Right forelimb (tissue), 1 donor: ENCODE results near the gene ADAMTS2.

Experiments used
- DNase-seq: peaks from one replicate; pipeline ENCODE4 v3.0.0-alpha.2; 2018

ADAMTS2 gene

GRCh38 chr5:179212870-179213269 is 132.4 kb downstream of the ADAMTS2 start:
- DNase-seq = no peak

DNA sequence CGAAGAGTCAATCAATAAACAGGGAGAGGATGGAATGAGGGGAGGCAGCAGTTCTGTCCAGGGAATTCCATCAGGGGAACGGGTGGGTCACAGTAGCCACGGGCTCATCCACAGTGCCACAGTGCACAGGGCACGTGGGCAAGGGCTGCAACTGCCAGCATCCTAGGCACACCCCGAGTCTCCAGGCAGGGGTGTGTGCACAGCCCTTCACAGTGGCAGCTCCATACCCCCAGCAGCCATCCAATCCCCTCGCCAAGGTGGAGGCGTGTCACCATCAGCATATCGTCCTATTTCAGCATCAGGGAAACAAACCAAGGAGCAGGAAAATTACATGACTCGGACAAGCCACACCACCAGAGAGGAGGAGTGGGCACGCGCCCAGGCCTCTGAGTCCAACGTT is 133.6 kb downstream of the ADAMTS2 start:
- no peak for DNase-seq

DNA sequence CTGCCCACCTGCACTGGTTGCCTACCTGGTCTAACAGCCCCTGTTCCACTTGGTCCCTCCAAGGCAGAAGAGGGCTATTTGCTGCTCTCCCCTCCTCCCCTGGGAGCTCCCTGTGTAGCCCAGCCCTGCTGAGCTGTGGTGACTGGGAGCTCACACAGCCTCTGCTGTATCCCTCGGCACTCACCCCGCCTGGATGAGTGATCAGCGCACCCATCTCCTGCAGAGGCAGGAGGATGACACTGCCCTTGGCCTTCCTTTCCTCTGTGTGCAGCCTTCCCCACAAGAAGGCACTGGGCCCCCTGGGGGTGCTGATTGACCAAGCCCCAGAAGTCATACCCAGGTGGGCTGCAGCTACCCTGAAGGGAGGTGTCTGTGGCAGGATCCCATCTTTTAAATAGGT is 134.2 kb downstream of the ADAMTS2 start:
- no peak for DNase-seq

GRCh38 chr5:179210478-179210877 is 134.8 kb downstream of the ADAMTS2 start:
- DNase-seq = no peak

DNA sequence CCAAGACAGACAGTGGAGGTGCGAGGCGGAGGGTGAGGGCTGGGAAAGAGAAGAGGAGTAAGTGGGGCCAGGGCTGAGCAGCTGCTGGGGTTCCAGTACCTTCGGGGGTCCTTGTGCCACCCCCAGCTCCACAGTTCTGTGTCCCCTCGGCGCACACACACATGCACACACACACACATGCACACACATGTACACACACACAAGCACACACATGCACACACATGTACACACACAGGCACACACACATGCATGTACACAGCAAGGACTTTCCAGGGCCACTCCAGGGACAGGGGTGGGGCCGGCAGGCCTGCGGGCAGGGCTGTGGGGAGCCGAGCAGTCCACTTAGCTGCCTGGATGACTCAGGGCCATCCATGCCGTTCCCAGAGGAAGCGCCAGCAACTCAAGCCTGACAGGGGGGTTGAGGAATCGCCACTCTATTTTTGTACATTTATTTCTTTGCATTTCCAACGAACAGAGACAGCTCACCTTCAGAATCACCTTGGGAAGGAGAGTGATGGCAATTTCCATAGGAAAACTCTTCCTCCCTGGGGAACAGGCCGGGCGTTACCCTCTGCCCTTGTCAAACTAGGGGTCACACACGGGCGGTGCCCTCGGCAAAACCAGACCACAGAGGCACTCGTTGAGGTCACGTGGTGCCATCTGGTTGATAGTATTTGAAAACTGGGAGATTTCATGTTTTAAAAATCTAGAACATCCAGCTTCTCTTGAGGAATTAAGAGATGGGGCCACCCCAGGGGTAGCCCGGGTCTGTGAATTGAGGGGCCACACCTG is 135.7 kb downstream of the ADAMTS2 start:
- no peak for DNase-seq

DNA sequence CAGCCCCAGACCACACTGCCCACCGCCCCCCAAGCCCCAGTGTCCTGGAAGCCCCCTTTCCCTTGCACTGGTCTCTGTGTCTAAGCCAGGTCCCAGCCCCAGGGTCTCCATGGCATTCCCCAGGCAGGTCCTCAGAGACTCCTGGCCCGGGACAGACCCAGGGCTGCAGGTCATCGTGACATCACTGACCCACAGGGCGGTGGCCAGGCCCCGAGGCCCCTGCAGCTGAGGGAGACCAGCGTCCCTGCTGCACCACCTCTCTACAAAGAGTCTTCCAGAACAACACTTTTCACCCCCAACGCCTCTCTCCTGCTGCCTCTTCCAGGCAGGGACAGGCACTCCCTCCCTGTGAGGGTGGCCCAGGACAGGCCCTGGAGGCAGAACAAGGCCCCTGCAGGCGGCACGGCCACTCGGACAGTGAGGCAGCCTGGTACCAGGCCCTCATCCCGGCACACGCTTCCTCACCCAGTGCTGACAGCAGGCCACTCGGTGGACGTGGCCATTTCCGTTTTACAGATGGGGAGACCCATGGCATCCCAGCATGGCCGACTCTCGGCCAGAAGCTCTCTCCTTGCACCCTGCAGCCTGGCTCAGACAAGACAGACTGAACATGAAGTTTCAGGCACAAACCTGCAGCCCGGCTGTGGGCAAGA is 136.4 kb downstream of the ADAMTS2 start:
- no peak for DNase-seq

DNA sequence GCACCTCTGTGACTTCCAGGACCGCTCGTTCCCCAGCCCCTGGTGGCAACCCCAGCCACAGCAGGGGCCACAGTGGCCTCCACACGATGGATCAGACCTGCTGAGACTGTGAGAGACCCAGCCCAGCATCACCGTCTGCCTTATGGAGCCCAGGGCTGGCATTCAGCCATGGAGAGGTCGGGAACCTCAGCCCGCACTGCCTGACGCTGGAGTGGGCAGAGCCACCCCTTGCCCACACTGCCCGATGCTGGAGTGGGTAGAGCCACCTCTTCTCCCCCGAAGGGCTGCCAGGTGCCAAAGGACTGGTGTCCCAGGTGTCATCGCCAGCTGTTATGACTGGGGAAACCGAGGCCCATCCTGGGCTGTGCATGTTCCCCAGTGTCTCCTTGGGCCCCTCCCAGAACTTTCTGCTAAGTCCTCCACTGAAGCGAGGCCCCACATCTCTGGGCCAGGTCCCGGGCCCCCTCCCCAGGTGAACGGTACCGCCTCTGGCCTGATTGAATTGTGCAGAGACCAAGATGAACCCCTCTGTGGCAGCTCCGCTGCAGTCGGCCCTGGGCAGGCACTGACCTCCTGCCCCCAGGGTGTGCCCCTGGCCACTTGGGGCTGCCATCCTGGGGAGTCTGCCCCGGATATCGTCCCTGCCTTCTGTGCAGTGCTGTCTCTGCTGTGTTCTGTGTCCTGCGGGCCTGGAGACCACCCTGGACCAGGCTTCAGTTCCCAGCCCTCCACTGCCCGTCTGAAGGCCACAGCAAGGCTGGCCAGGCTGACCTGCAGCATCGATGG is 137.1 kb downstream of the ADAMTS2 start:
- no peak for DNase-seq

- DNase-seq = no peak
Observed at GRCh38 chr5:179207470-179207869, 137.8 kb downstream of the ADAMTS2 start.

- no peak for DNase-seq
Observed at GRCh38 chr5:179206366-179206765, 138.9 kb downstream of the ADAMTS2 start.

- no peak for DNase-seq
Observed at GRCh38 chr5:179205277-179205676, 140.0 kb downstream of the ADAMTS2 start.

GRCh38 chr5:179204572-179204971 is 140.7 kb downstream of the ADAMTS2 start:
- DNase-seq = no peak

DNA sequence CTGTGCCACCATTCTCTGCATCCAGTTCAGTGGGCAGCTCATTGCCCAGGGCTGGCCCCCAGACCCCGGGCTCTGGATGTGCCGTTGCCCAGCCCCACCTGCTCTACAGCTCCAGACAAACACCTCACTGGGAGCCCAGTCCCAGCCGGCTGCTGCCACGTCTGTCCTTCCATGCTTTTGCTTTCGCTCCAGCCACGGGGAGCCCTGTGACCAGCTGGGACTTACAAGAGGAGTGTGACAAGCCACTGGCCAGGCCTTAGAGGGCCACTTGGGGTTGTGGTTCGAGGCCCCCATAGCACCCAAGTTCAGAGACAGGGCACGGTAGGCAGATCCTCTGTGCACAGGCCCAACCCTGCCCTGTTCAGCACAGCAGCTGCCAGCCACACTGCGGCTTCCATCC is 142.0 kb downstream of the ADAMTS2 start:
- DNase-seq = no peak

DNA sequence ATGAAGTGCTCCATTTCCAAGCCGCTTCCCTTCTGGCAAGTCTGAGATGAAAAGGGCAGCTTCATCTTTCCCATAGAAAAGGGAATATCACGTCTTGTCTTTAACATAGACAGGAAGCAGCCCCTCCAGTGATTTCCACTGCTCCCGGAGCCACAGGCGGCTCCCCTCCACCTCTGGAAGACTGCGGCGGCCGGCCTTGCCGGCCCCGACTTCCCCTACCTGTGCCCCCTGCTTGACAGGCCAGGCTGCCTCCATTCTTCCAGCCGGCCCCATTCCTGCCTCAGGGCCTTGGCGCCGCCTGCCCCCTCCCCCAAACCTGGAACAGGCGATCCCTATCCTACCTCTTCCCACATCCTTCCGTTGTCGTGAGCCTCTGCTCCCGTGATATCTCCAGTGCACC is 143.3 kb downstream of the ADAMTS2 start:
- no peak for DNase-seq

GRCh38 chr5:179199246-179199645 is 146.0 kb downstream of the ADAMTS2 start:
- no peak for DNase-seq

DNA sequence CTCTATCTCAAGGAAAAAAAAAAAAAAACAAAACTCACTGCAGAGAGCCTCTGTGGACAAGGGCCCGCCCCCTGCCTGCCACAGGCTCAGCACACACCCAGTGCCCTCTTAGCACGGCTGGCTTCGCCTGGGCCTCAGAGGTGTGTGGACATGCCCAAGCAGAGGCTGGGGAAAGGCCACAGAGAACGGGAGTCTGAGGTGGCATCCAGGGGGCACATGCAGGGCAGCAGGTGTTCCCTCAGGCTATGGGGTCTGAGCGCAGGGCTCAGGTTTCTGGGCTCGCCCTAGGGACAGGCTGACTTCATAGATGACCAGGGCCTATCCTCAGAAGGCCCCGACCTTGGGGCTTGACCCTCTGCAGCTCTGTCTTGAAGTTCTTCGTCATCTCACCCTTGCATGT is 146.4 kb downstream of the ADAMTS2 start:
- no peak for DNase-seq

DNA sequence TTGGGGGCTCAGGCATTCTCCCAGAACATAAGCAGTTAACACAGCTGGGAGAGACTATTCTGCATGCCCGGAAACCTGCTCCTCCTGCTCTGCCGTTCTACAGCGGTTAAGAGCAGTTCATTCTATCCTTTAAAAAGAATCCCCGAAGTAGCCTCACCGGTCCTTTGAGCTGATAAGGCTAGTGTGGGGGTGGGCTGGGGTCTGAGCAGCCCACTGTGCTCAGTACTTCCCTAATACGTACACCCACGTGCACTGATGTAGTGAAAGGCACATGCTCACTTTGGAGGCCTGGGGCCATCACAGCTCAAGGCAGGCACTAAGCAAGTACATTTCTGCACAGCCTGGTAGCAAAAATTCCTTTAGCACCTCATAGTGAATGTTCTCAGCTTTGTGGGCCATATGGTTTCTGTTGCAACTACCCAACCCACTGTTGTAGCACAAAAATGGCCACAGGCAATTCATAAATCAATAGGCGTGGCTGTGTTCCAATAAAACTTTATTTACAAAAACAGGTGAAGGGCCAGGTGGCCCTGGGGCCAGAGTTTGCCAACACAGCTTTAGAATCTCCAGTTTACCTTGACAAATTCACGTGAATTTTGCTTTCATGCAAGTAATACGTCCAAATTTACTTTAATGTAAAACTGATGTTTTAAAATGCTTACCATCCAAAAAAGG is 148.7 kb downstream of the ADAMTS2 start:
- peak; percentile 50 for DNase-seq

GRCh38 chr5:179195561-179196404 is 149.5 kb downstream of the ADAMTS2 start:
- DNase-seq = peak; percentile 49

GRCh38 chr5:179194941-179195381 is 150.3 kb downstream of the ADAMTS2 start:
- peak; percentile 43 for DNase-seq

DNA sequence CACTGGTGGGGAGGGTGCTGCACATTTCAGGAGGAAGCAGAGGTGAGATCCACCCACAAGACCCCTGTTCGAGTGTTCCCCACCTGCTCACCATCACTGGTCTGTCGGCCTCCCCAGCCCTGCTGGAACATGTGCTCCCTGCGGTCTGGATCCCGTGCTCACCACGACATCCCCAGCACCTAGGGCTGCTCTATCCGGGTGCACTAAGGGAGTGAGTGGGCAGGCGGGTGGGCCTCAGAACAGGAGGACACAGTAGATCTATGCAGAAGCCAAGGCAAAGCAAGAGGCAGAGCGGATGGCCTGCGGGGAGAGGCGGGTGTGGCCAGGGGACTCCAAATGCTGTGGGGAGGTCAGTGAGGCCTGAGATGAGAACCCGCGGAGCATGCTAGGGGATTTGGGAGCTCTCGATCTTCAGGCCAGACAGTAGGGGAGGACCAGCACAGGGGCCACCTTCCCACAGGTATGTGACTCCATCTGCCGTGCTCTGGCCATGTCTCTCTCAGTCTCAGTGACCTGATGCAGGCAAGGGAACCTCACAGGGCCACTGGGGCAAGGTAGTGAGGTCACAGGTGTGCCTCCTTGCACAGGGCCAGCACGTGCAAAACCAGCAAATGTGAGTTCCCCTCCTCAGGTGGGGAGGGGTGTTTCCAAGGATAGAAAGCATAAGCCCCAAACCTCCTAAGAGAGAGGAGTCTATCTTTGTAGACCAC is 150.9 kb downstream of the ADAMTS2 start:
- DNase-seq = peak; percentile 35

DNA sequence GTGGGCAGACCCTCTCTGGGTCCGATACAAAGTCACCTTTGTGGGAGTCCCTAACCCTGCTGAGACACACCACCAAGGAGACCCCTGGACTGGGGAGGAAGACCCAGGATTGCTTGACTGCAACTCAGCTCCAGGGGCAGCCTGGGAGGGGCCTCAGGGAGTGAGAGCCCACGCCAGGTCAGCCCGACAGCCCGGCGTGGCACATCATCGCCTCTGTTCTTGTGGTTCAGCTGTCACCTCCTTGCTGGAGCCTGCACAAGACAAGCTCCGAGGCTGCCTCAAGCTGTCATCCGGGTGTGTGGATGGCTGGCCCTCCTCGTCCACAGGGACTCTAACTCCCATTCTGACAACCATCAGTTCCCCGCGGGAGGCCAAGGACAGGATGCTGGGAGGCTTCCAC is 151.5 kb downstream of the ADAMTS2 start:
- DNase-seq = peak; percentile 30

DNA sequence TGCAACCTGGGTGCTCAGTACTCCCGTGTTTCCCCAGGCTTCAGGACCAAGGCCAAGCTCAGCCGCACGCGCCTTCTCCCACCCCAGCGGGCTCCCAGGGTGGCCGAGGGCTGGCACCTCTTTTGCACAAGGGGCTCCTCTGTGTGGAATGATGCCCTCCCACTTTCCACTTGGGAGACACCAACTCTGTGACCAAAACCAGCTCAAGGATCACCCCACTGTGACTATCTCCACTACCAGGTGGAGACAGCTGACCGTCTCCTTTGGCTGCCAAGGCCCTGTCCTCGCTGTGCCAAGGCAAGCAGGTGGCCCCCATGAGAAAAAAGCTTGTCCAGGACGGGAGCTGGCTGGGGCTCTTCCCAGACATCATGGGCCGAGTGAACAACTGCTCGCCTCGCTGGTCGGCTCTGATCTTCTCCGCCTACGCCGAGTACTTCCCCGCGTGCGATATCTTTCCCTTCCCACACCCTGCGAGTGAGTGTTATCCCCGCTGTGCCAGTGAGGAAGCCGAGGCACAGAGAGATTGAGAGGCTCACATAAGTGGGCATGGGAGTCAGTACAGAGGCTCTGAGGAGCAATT is 152.3 kb downstream of the ADAMTS2 start:
- DNase-seq = peak; percentile 41
